HepG2 (cell line): Measurements from ENCODE around the gene SPATA32. TPM values are rescaled to one million over a fixed set of nuclear protein-coding genes. Genes with fewer than 3 reads are reported as not detected.

Experiments
- CENPX ChIP-seq: sonication (generic); formaldehyde crosslinking; IDR thresholded peaks from 2 replicates; pipeline ENCODE4 v1.9.0; 2021; ENCODE audit warnings: mild to moderate bottlenecking, missing genetic modification reagents, moderate library complexity
- CREM ChIP-seq, 2 experiments: sonication (generic) in 1 of 2; formaldehyde crosslinking in 1 of 2; IDR thresholded peaks; 2 replicates each; pipeline versions ENCODE4 v1.4.0 to v1.6.1; 2016 to 2020; ENCODE audit warnings: antibody characterized with exemption in 1 of 2, mild to moderate bottlenecking in 1 of 2, missing genetic modification reagents in 1 of 2
- GZF1 ChIP-seq: sonication (generic); formaldehyde crosslinking; IDR thresholded peaks from 2 replicates; pipeline ENCODE4 v1.5.1; 2020; ENCODE audit warnings: mild to moderate bottlenecking, missing genetic modification reagents
- KDM1A ChIP-seq: IDR thresholded peaks from 2 replicates; pipeline ENCODE4 v1.6.1; 2016; ENCODE audit warnings: missing compliant biosample characterization
- NONO ChIP-seq, 2 experiments: fragments of 450-650 bp in 1 of 2; sonication (generic) in 1 of 2; formaldehyde crosslinking in 1 of 2; IDR thresholded peaks in 1 of 2; conservative IDR thresholded peaks in 1 of 2; 2 replicates each; pipeline versions ENCODE4 v1.6.1 to v1.8.0; 2017 to 2022; ENCODE audit warnings: mild to moderate bottlenecking in 1 of 2, missing genetic modification reagents in 1 of 2, moderate library complexity in 1 of 2
- NR2F2 ChIP-seq: IDR thresholded peaks from 2 replicates; pipeline ENCODE4 v1.6.1; 2012; ENCODE audit warnings: low read depth, inconsistent platforms, borderline replicate concordance
- RBAK ChIP-seq: sonication (generic); formaldehyde crosslinking; IDR thresholded peaks from 2 replicates; pipeline ENCODE4 v1.5.1; 2020; ENCODE audit warnings: mild to moderate bottlenecking, missing genetic modification reagents
- SETDB1 ChIP-seq: sonication (generic); formaldehyde crosslinking; IDR thresholded peaks from 2 replicates; pipeline ENCODE4 v1.5.1; 2020; ENCODE audit warnings: missing genetic modification reagents, mild to moderate bottlenecking, borderline replicate concordance
- SIN3B ChIP-seq: fragments of 150-350 bp; IDR thresholded peaks from 2 replicates; pipeline ENCODE4 v1.6.1; 2014; ENCODE audit warnings: low read length
- ZFY ChIP-seq: sonication (generic); formaldehyde crosslinking; IDR thresholded peaks from 2 replicates; pipeline ENCODE4 v1.4.0; 2020; ENCODE audit warnings: missing genetic modification reagents
- ZNF501 ChIP-seq: sonication (generic); formaldehyde crosslinking; IDR thresholded peaks from 2 replicates; pipeline ENCODE4 v1.5.1; 2020; ENCODE audit warnings: mild to moderate bottlenecking, moderate library complexity, missing genetic modification reagents
- polyA plus RNA-seq, 8 experiments: library from polyadenylated mRNA; depleted of rRNA in 3 of 8; stranded (reverse) in 7 of 8; unstranded in 1 of 8; fragments of >200 nt; fragmentation: Illumina TruSeq in 4 of 8; extraction: Trizol in 4 of 8; gene quantifications; 2 replicates each; pipeline versions ENCODE4 v1.2.1 to v1.2.3, GENCODE V29; 2011 to 2016; ENCODE audit warnings: low read depth in 4 of 8, missing spikeins in 1 of 8, mixed read lengths in 1 of 8; ENCODE audit not compliant: insufficient read depth in 1 of 8
- total RNA-seq, 5 experiments: library from RNA; depleted of rRNA; stranded (reverse); fragments of >200 nt; fragmentation: Illumina TruSeq; extraction: Trizol; gene quantifications; 2 replicates each; pipeline ENCODE4 v1.2.3, GENCODE V29; 2016; ENCODE audit warnings: low read depth in 1 of 5
- TF ChIP-seq, protein P1 (sequence below): sonication (generic); formaldehyde crosslinking; IDR thresholded peaks from 2 replicates; pipeline ENCODE4 v1.5.0; 2020; ENCODE audit warnings: mild to moderate bottlenecking, missing genetic modification reagents
- TF ChIP-seq, protein P2 (sequence below): sonication (generic); formaldehyde crosslinking; conservative IDR thresholded peaks from 2 replicates; pipeline ENCODE4 v1.4.0; 2020; ENCODE audit warnings: missing genetic modification reagents
- TF ChIP-seq, protein P3 (sequence below): sonication (generic); formaldehyde crosslinking; conservative IDR thresholded peaks from 2 replicates; pipeline ENCODE4 v1.4.0; 2020; ENCODE audit warnings: missing genetic modification reagents
- TF ChIP-seq, protein P4 (sequence below): sonication (generic); formaldehyde crosslinking; IDR thresholded peaks from 2 replicates; pipeline ENCODE4 v1.5.1; 2020; ENCODE audit warnings: missing genetic modification reagents, mild to moderate bottlenecking, borderline replicate concordance
- TF ChIP-seq, protein P5 (sequence below): sonication (generic); formaldehyde crosslinking; IDR thresholded peaks from 2 replicates; pipeline ENCODE4 v1.8.0; 2022; ENCODE audit warnings: missing genetic modification reagents, low read depth, mild to moderate bottlenecking, borderline replicate concordance
- TF ChIP-seq, protein P6 (sequence below): sonication (generic); formaldehyde crosslinking; IDR thresholded peaks from 2 replicates; pipeline ENCODE4 v1.9.0; 2021; ENCODE audit warnings: missing genetic modification reagents, mild to moderate bottlenecking, borderline replicate concordance
- TF ChIP-seq, protein P7 (sequence below): sonication (generic); formaldehyde crosslinking; IDR thresholded peaks from 2 replicates; pipeline ENCODE4 v1.8.1; 2022; ENCODE audit warnings: low read depth, mild to moderate bottlenecking, missing genetic modification reagents

SPATA32 gene
- total and polyA plus RNA-seq, 2 of the 13 experiments (the other 11 are each of a cell fraction or from before 2014, with no cell fraction given) = not detected

DNA sequence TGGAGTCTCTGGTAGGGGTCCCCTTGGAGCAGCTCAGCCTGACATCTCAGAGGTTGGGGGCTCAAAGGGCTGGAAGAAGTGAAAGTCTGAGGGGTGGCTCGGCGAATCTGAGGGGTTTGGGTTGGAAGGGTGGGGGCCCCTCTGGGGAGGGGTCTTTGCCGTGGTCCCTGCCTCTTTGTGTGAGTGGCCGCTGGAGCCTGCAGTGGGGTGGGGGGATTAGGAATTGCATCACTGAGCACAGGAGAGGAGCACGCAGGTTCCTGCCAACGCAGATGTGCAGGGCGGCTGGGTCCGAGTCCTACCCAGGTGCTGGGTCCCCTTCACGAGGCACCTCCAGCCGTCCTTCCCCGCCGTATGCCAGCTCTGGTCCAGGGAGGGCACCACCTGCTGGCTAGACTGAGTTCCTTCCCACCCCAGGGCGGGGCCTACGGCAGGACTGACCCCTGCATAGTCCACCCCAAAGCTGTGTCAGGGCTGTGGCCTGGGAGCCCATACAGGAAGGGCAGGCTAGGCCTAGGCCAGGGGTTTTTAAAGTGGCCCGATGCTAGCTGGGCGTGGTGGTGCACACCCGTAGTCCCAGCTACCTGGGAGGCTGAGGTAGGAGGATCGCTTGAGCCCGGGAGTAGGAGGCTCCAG lies 30.3 kb downstream of the SPATA32 start (continued):
- no peak for TF ChIP-seq NONO (IDR thresholded peaks at IDR 0.05)
- TF ChIP-seq NONO (CRISPR knock-in tag; conservative IDR thresholded peaks at IDR 0.05) = 0 out of 2 replicates have a peak, but pooled peaks have one; percentile 52
- TF ChIP-seq KDM1A (CRISPR knock-in tag) = no peak
- TF ChIP-seq NR2F2 = no peak
- TF ChIP-seq, protein P1, sequence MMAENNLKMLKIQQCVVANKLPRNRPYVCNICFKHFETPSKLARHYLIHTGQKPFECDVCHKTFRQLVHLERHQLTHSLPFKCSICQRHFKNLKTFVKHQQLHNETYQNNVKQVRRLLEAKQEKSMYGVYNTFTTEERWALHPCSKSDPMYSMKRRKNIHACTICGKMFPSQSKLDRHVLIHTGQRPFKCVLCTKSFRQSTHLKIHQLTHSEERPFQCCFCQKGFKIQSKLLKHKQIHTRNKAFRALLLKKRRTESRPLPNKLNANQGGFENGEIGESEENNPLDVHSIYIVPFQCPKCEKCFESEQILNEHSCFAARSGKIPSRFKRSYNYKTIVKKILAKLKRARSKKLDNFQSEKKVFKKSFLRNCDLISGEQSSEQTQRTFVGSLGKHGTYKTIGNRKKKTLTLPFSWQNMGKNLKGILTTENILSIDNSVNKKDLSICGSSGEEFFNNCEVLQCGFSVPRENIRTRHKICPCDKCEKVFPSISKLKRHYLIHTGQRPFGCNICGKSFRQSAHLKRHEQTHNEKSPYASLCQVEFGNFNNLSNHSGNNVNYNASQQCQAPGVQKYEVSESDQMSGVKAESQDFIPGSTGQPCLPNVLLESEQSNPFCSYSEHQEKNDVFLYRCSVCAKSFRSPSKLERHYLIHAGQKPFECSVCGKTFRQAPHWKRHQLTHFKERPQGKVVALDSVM (CRISPR knock-in tag) = peak; percentile 80
- TF ChIP-seq, protein P2, sequence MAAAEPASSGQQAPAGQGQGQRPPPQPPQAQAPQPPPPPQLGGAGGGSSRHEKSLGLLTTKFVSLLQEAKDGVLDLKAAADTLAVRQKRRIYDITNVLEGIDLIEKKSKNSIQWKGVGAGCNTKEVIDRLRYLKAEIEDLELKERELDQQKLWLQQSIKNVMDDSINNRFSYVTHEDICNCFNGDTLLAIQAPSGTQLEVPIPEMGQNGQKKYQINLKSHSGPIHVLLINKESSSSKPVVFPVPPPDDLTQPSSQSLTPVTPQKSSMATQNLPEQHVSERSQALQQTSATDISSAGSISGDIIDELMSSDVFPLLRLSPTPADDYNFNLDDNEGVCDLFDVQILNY (CRISPR knock-in tag) = 0 out of 2 replicates have a peak, but pooled peaks have one; percentile 53
- TF ChIP-seq GZF1 = no peak
- TF ChIP-seq SETDB1 (CRISPR knock-in tag) = no peak
- TF ChIP-seq, protein P3, sequence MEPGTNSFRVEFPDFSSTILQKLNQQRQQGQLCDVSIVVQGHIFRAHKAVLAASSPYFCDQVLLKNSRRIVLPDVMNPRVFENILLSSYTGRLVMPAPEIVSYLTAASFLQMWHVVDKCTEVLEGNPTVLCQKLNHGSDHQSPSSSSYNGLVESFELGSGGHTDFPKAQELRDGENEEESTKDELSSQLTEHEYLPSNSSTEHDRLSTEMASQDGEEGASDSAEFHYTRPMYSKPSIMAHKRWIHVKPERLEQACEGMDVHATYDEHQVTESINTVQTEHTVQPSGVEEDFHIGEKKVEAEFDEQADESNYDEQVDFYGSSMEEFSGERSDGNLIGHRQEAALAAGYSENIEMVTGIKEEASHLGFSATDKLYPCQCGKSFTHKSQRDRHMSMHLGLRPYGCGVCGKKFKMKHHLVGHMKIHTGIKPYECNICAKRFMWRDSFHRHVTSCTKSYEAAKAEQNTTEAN (CRISPR knock-in tag) = no peak
- no peak for TF ChIP-seq RBAK (CRISPR knock-in tag)
- TF ChIP-seq CENPX (CRISPR knock-in tag) = no peak
- TF ChIP-seq, protein P4, sequence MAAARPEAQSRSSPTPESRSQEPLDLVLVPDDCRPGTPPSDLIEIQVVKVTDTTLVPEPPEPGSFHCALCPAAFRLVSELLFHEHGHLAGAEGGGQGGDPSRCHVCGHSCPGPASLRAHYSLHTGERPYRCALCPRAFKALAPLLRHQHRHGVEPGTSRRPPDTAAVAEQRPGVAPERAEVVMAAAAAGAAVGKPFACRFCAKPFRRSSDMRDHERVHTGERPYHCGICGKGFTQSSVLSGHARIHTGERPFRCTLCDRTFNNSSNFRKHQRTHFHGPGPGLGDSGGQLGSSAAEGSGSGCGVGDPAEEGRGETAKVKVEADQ (CRISPR knock-in tag) = 0 out of 2 replicates have a peak, but pooled peaks have one; percentile 50
- TF ChIP-seq, protein P5, sequence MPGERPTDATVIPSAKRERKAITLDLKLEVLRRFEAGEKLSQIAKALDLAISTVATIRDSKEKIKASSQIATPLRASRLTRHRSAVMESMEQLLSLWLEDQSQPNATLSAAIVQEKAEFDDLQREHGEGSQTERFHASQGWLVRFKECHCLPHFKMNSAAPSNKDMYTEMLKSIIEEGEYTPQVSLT (CRISPR knock-in tag) = no peak
- no peak for TF ChIP-seq SIN3B
- no peak for TF ChIP-seq CREM (IDR thresholded peaks at IDR 0.05)
- no peak for TF ChIP-seq CREM (CRISPR knock-in tag; IDR thresholded peaks at IDR 0.05)
- peak; percentile 46 for TF ChIP-seq ZFY (CRISPR knock-in tag)
- TF ChIP-seq, protein P6, sequence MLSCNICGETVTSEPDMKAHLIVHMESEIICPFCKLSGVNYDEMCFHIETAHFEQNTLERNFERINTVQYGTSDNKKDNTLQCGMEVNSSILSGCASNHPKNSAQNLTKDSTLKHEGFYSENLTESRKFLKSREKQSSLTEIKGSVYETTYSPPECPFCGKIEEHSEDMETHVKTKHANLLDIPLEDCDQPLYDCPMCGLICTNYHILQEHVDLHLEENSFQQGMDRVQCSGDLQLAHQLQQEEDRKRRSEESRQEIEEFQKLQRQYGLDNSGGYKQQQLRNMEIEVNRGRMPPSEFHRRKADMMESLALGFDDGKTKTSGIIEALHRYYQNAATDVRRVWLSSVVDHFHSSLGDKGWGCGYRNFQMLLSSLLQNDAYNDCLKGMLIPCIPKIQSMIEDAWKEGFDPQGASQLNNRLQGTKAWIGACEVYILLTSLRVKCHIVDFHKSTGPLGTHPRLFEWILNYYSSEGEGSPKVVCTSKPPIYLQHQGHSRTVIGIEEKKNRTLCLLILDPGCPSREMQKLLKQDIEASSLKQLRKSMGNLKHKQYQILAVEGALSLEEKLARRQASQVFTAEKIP (CRISPR knock-in tag) = no peak
- TF ChIP-seq, protein P7, sequence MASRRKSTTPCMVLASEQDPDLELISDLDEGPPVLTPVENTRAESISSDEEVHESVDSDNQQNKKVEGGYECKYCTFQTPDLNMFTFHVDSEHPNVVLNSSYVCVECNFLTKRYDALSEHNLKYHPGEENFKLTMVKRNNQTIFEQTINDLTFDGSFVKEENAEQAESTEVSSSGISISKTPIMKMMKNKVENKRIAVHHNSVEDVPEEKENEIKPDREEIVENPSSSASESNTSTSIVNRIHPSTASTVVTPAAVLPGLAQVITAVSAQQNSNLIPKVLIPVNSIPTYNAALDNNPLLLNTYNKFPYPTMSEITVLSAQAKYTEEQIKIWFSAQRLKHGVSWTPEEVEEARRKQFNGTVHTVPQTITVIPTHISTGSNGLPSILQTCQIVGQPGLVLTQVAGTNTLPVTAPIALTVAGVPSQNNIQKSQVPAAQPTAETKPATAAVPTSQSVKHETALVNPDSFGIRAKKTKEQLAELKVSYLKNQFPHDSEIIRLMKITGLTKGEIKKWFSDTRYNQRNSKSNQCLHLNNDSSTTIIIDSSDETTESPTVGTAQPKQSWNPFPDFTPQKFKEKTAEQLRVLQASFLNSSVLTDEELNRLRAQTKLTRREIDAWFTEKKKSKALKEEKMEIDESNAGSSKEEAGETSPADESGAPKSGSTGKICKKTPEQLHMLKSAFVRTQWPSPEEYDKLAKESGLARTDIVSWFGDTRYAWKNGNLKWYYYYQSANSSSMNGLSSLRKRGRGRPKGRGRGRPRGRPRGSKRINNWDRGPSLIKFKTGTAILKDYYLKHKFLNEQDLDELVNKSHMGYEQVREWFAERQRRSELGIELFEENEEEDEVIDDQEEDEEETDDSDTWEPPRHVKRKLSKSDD (CRISPR knock-in tag) = no peak
- TF ChIP-seq ZNF501 (CRISPR knock-in tag) = no peak
